OCI-M2 (cell line): ENCODE data around the gene TNFRSF9.

Experiments
- DNase-seq: peaks from one replicate; lab custom pipeline; 2025; ENCODE audit not compliant: unreplicated experiment; lab: John Stamatoyannopoulos, UW

Gene TNFRSF9

GRCh38 chr1:7878027-7878426, 62.6 kb downstream of the TNFRSF9 start:
- DNase-seq, result no peak

GRCh38 chr1:7873801-7874795, 66.5 kb downstream of the TNFRSF9 start:
- no peak for DNase-seq

- DNase-seq, result no peak
These were observed 69.5 kb downstream of the TNFRSF9 start for GRCh38 chr1:7871136-7871535.

GRCh38 chr1:7869136-7869920, 71.3 kb downstream of the TNFRSF9 start:
- DNase-seq, result no peak

- no peak for DNase-seq
These were observed 72.4 kb downstream of the TNFRSF9 start for GRCh38 chr1:7868070-7868780.

GRCh38 chr1:7865978-7866377, 74.7 kb downstream of the TNFRSF9 start:
- no peak for DNase-seq
